Trophoblast cell (in vitro differentiated cells and primary cell): ENCODE results near the gene CLBA1.
"Not testable (repeated sequence)": the region's sequence is repeated elsewhere in the genome, so short reads cannot be mapped to it uniquely, and the experiment has no call there.

Experiments
- DNase-seq, 2 donors: peaks; one replicate each; pipeline ENCODE4 v3.0.0-alpha.2; 2016
- H2AFZ ChIP-seq: 2 replicates; pipeline ENCODE4 v1.6.1; 2013; ENCODE audit warnings: low read length, moderate library complexity, mild to moderate bottlenecking; ENCODE audit not compliant: insufficient read depth, poor library complexity
- H2AK5ac ChIP-seq: 2 replicates; pipeline ENCODE4 v1.6.1; 2013; ENCODE audit warnings: mild to moderate bottlenecking, low read length
- H2BK120ac ChIP-seq: 2 replicates; pipeline ENCODE4 v1.6.1; 2013; ENCODE audit warnings: low read length, mild to moderate bottlenecking, moderate library complexity; ENCODE audit not compliant: insufficient read depth, poor library complexity
- H2BK12ac ChIP-seq: 2 replicates; pipeline ENCODE4 v1.6.1; 2013; ENCODE audit warnings: mild to moderate bottlenecking, low read length, moderate library complexity
- H2BK5ac ChIP-seq: 2 replicates; pipeline ENCODE4 v1.6.1; 2013; ENCODE audit warnings: low read length, low read depth, moderate library complexity, mild to moderate bottlenecking; ENCODE audit not compliant: poor library complexity
- H3K14ac ChIP-seq: 2 replicates; pipeline ENCODE4 v1.6.1; 2013; ENCODE audit warnings: mild to moderate bottlenecking, low read length
- H3K18ac ChIP-seq: 2 replicates; pipeline ENCODE4 v1.6.1; 2013; ENCODE audit warnings: mild to moderate bottlenecking, low read length
- H3K23ac ChIP-seq: 2 replicates; pipeline ENCODE4 v1.6.1; 2013; ENCODE audit warnings: low read length
- H3K27ac ChIP-seq: 2 replicates; pipeline ENCODE4 v1.5.1; 2013; ENCODE audit warnings: low read depth, mild to moderate bottlenecking, inconsistent platforms, low read length, moderate library complexity
- H3K27me3 ChIP-seq: 2 replicates; pipeline ENCODE4 v1.6.1; 2013; ENCODE audit warnings: inconsistent platforms, mild to moderate bottlenecking, low read length, moderate library complexity; ENCODE audit not compliant: insufficient read depth
- H3K36me3 ChIP-seq, 2 experiments: 1 replicate in 1 of 2; 2 replicates in 1 of 2; pipeline ENCODE4 v1.6.1; 2013; ENCODE audit warnings: low read length in 2 of 2, mild to moderate bottlenecking in 2 of 2, moderate library complexity in 1 of 2; ENCODE audit not compliant: insufficient read depth in 2 of 2, control insufficient read depth in 1 of 2
- H3K4ac ChIP-seq: 2 replicates; pipeline ENCODE4 v1.6.1; 2013; ENCODE audit warnings: low read depth, mild to moderate bottlenecking, low read length, moderate library complexity
- H3K4me1 ChIP-seq, 2 experiments: 1 replicate in 1 of 2; 2 replicates in 1 of 2; pipeline ENCODE4 v1.6.1; 2013; ENCODE audit warnings: low read length in 2 of 2, mild to moderate bottlenecking in 2 of 2, moderate library complexity in 1 of 2; ENCODE audit not compliant: insufficient read depth in 2 of 2, control insufficient read depth in 1 of 2
- H3K4me2 ChIP-seq: 2 replicates; pipeline ENCODE4 v1.6.1; 2013; ENCODE audit warnings: inconsistent platforms, mild to moderate bottlenecking, low read length, moderate library complexity
- H3K4me3 ChIP-seq: 2 replicates; pipeline ENCODE4 v1.5.1; 2013; ENCODE audit warnings: mild to moderate bottlenecking, low read depth, low read length, inconsistent platforms
- H3K79me1 ChIP-seq: one replicate; pipeline ENCODE4 v1.6.1; 2013; ENCODE audit warnings: low read length
- H3K79me2 ChIP-seq: 2 replicates; pipeline ENCODE4 v1.6.1; 2013; ENCODE audit warnings: low read length, mild to moderate bottlenecking; ENCODE audit not compliant: control insufficient read depth, insufficient read depth, poor library complexity
- H3K9ac ChIP-seq: 2 replicates; pipeline ENCODE4 v1.6.1; 2013; ENCODE audit warnings: mild to moderate bottlenecking, low read length
- H3K9me3 ChIP-seq: 2 replicates; pipeline ENCODE4 v1.6.1; 2013; ENCODE audit warnings: low read depth, mild to moderate bottlenecking, control low read depth, inconsistent platforms, low read length; ENCODE audit not compliant: insufficient read depth
- H4K12ac ChIP-seq: 2 replicates; pipeline ENCODE4 v1.6.1; 2013; ENCODE audit warnings: low read depth, mild to moderate bottlenecking, low read length, moderate library complexity
- H4K8ac ChIP-seq: 2 replicates; pipeline ENCODE4 v1.6.1; 2013; ENCODE audit warnings: low read depth, mild to moderate bottlenecking, low read length, moderate library complexity
- H4K91ac ChIP-seq: one replicate; pipeline ENCODE4 v1.6.1; 2013; ENCODE audit warnings: low read depth, mild to moderate bottlenecking, low read length, moderate library complexity
- WGBS: extraction: QIAGEN DNeasy Blood & Tissue Kit; methylation state at CpG from one replicate; pipeline ENCODE4 v1.1.7; 2013; ENCODE audit warnings: missing lambda C conversion rate; ENCODE audit not compliant: insufficient read length, insufficient coverage; ENCODE audit errors: extremely low coverage; 5-methylcytosine and 5-hydroxymethylcytosine counted together

Gene CLBA1

GRCh38 chr14:104940526-104941150 lies 45.0 kb upstream of the CLBA1 start:
- Histone ChIP-seq H2AFZ (no peak overlapping the region), H3K27ac (no peak overlapping the region), H3K4me3 (no peak overlapping the region), H3K9ac (no peak overlapping the region), H3K4ac (no peak overlapping the region), H3K9me3 (peaks cover 19% of the 10 kb centered on the region), H3K23ac (no peak overlapping the region), H3K18ac (no peak overlapping the region), H3K79me2 (no peaks in the 10 kb centered on the region), H3K36me3 (no peaks in the 10 kb centered on the region), H3K14ac (no peak overlapping the region), H4K12ac (no peak overlapping the region), H4K8ac (no peak overlapping the region), H2BK5ac (no peak overlapping the region), H2AK5ac (no peak overlapping the region), H3K4me2 (no peak overlapping the region), H3K4me1 (no peaks in the 10 kb centered on the region), H3K79me1 (no peaks in the 10 kb centered on the region), H2BK120ac (no peak overlapping the region), H2BK12ac (no peak overlapping the region), H3K27me3 (peaks cover 2% of the 10 kb centered on the region), H4K91ac (no peak overlapping the region)
- no peak for DNase-seq
- no CpG with 5 or more reads among the region's 3 CpGs for WGBS

GRCh38 chr14:104941508-104942365 lies 43.9 kb upstream of the CLBA1 start:
- no peaks in the 10 kb centered on the region for H3K4me1 ChIP-seq
- no peak overlapping the region for H2AFZ ChIP-seq
- H3K4me2 ChIP-seq: no peak overlapping the region
- no peak for DNase-seq
- H4K91ac ChIP-seq: no peak overlapping the region
- H3K36me3 ChIP-seq: no peaks in the 10 kb centered on the region
- H4K12ac ChIP-seq: no peak overlapping the region
- no peak overlapping the region for H3K27ac ChIP-seq
- H2BK120ac ChIP-seq: no peak overlapping the region
- H3K23ac ChIP-seq: no peak overlapping the region
- H2BK12ac ChIP-seq: no peak overlapping the region
- no peak overlapping the region for H3K4ac ChIP-seq
- no peaks in the 10 kb centered on the region for H3K79me1 ChIP-seq
- H4K8ac ChIP-seq: no peak overlapping the region
- no peaks in the 10 kb centered on the region for H3K79me2 ChIP-seq
- no peak overlapping the region for H3K14ac ChIP-seq
- no peak overlapping the region for H3K9ac ChIP-seq
- peaks cover 23% of the 10 kb centered on the region for H3K9me3 ChIP-seq
- H2BK5ac ChIP-seq: no peak overlapping the region
- no peak overlapping the region for H3K18ac ChIP-seq
- H2AK5ac ChIP-seq: no peak overlapping the region
- whole genome bisulfite sequencing: no CpG with 5 or more reads among the region's 26 CpGs
- no peak overlapping the region for H3K4me3 ChIP-seq
- no peaks in the 10 kb centered on the region for H3K27me3 ChIP-seq

GRCh38 chr14:104942586-104942985 lies 43.0 kb upstream of the CLBA1 start:
- Histone ChIP-seq H3K18ac (no peak overlapping the region), H2BK5ac (no peak overlapping the region), H2AK5ac (no peak overlapping the region), H3K9me3 (peaks cover 19% of the 10 kb centered on the region), H3K36me3 (no peaks in the 10 kb centered on the region), H2AFZ (no peak overlapping the region), H2BK120ac (no peak overlapping the region), H3K9ac (no peak overlapping the region), H3K4me3 (no peak overlapping the region), H3K4me2 (no peak overlapping the region), H3K27me3 (no peaks in the 10 kb centered on the region), H3K79me2 (no peaks in the 10 kb centered on the region), H3K4ac (no peak overlapping the region), H4K12ac (no peak overlapping the region), H4K8ac (no peak overlapping the region), H3K79me1 (no peaks in the 10 kb centered on the region), H3K27ac (no peak overlapping the region), H3K14ac (no peak overlapping the region), H4K91ac (no peak overlapping the region), H2BK12ac (no peak overlapping the region), H3K4me1 (no peaks in the 10 kb centered on the region), H3K23ac (no peak overlapping the region)
- no peak for DNase-seq
- no CpG with 5 or more reads among the region's 16 CpGs for WGBS

GRCh38 chr14:104943216-104944015 lies 42.2 kb upstream of the CLBA1 start:
- not testable (repeated sequence) for H2AFZ ChIP-seq

More at GRCh38 chr14:104943216-104944015, 42.2 kb upstream of the CLBA1 start:
- H3K4ac ChIP-seq, H3K79me1 ChIP-seq, H4K12ac ChIP-seq, H3K23ac ChIP-seq, H3K79me2 ChIP-seq, H3K4me3 ChIP-seq, H3K14ac ChIP-seq, H2AK5ac ChIP-seq, H3K9ac ChIP-seq, H3K4me2 ChIP-seq, DNase-seq, H2BK12ac ChIP-seq, H4K8ac ChIP-seq, H3K36me3 ChIP-seq, H3K18ac ChIP-seq, H2BK120ac ChIP-seq, H3K4me1 ChIP-seq, H2BK5ac ChIP-seq, H3K27me3 ChIP-seq, H3K27ac ChIP-seq, H4K91ac ChIP-seq: not testable (repeated sequence)
- H3K9me3 ChIP-seq: peaks cover 25% of the 10 kb centered on the region
- WGBS: no CpG with 5 or more reads among the region's 29 CpGs
